ENCODE measurements around the gene NFYB. TPM values are rescaled to one million over a fixed set of nuclear protein-coding genes. Genes with fewer than 3 reads are reported as not detected.

The NFYB gene
- total and polyA plus RNA-seq, 9 of the 15 experiments (the other 6 are each of a cell fraction or from before 2014, with no cell fraction given), result 14.5 to 51.5 (median 32.3) TPM

GRCh38 chr12:104108755-104109445 lies 29.1 kb downstream of the NFYB start (continued):
- 0 out of 4 replicates have a peak, but pooled peaks of 1 of the 2 experiments have one; percentile 45 for TF ChIP-seq MAZ (CRISPR knock-in tag; conservative IDR thresholded peaks at IDR 0.05 in 1 of 2, IDR thresholded peaks at IDR 0.05 in 1 of 2)
- no peak for TF ChIP-seq TARDBP (IDR thresholded peaks at IDR 0.05)
- TF ChIP-seq SMC3 (conservative IDR thresholded peaks at IDR 0.05; ENCODE audit: insufficient read depth, low read depth, low read length), result peak; percentile 86
- peak; percentile 67; the same call in 1 of the 2 replicates for TF ChIP-seq RB1 (IDR thresholded peaks at IDR 0.05; ENCODE audit: low read depth)
- TF ChIP-seq DPF2 (IDR thresholded peaks at IDR 0.05), result no peak
- TF ChIP-seq NCOR1 (IDR thresholded peaks at IDR 0.05), result no peak
- TF ChIP-seq ETS2 (tag; IDR thresholded peaks at IDR 0.05; ENCODE audit: borderline replicate concordance, poor library complexity, severe bottlenecking), result no peak
- TF ChIP-seq REST (IDR thresholded peaks at IDR 0.05; ENCODE audit: borderline replicate concordance), result peak; percentile 84
- no peak for TF ChIP-seq REST (CRISPR knock-in tag; IDR thresholded peaks at IDR 0.05; ENCODE audit: low read depth)
- TF ChIP-seq KLF16 (IDR thresholded peaks at IDR 0.05), result peak; percentile 9; the same call in 1 of the 2 replicates
- no peak for TF ChIP-seq IRF9 (tag; IDR thresholded peaks at IDR 0.05)

Measured in K562 (cell line).